Measurements from ENCODE around the gene MYO10. TPM values are rescaled to one million over a fixed set of nuclear protein-coding genes. Genes with fewer than 3 reads are reported as not detected.

Gene MYO10
- total RNA-seq, 1 experiment from 2014 or later: 71.9 TPM

GRCh38 chr5:16757146-16757545, 178.9 kb downstream of the MYO10 start:
- in situ Hi-C loops (cut with HindIII; ENCODE audit: low pct_unique_long_range_greater_than_20kb, low sequenced_read_pairs) (no loop called here), intact Hi-C loops (cut with micrococcal nuclease; ENCODE audit: unreplicated experiment) (no loop called here)
- ATAC-seq: no peak
- no peak for TF ChIP-seq REST (IDR thresholded peaks at IDR 0.05; ENCODE audit: insufficient read depth in 1 of 2, low read depth in 2 of 2, low read length in 1 of 2)
- ChIA-PET POLR2A (no interaction called here), CTCF (interaction anchor here (0.7 kb wide), 1 partner anchor 332 kb away, joined by 22 read pairs; no protein-coding TSS in a partner anchor)
- H3K4me3 ChIP-seq (ENCODE audit: low read depth in 2 of 2, low read length in 2 of 2): no peak overlapping the region
- H3K9me3 ChIP-seq (ENCODE audit: control insufficient read depth, insufficient read depth, low read depth, low read length): no peaks in the 10 kb centered on the region
- no peaks in the 10 kb centered on the region for H3K4me1 ChIP-seq (ENCODE audit: control insufficient read depth, insufficient read depth, low read length)
- no TSS peak for BruUV-seq (replicated peaks)
- H3K27me3 ChIP-seq (ENCODE audit: control insufficient read depth, insufficient read depth, low read length): no peaks in the 10 kb centered on the region
- no peak overlapping the region for H3K27ac ChIP-seq (ENCODE audit: low read length)
- peaks cover 22% of the 10 kb centered on the region for H3K36me3 ChIP-seq (ENCODE audit: control insufficient read depth, insufficient read depth, low read length)
- DNase-seq (ENCODE audit: low read depth, low spot score): no peak

DNA sequence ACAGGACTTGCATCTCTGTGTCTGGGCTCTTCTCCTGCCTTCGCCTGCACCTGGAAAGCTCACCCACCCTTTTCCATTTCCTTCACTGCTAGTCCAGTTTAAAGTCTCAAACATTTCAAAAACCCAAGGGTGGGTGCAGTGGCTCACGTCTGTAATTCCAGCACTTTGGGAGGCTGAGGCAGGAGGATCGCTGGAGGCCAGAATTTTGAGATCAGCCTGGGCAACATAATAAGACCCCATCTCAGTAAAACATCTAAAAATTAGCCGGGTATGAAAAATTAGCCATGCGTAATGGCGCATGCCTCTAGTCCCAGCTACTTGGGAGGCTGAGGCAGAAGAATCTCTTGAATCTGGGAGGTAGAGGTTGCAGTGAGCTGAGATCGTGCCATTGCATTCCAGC, 179.4 kb downstream of the MYO10 start:
- CTCF ChIA-PET: interaction anchor here (0.7 kb wide), 1 partner anchor 332 kb away, joined by 22 read pairs; no protein-coding TSS in a partner anchor
- H3K36me3 ChIP-seq (ENCODE audit: control insufficient read depth, insufficient read depth, low read length): peaks cover 17% of the 10 kb centered on the region
- ATAC-seq (no peak), DNase-seq (ENCODE audit: low read depth, low spot score) (no peak)
- H3K4me3 ChIP-seq (ENCODE audit: low read depth in 2 of 2, low read length in 2 of 2): no peak overlapping the region
- H3K9me3 ChIP-seq (ENCODE audit: control insufficient read depth, insufficient read depth, low read depth, low read length): no peaks in the 10 kb centered on the region
- no peaks in the 10 kb centered on the region for H3K27me3 ChIP-seq (ENCODE audit: control insufficient read depth, insufficient read depth, low read length)
- in situ Hi-C loops (cut with HindIII; ENCODE audit: low pct_unique_long_range_greater_than_20kb, low sequenced_read_pairs): no loop called here
- no peaks in the 10 kb centered on the region for H3K4me1 ChIP-seq (ENCODE audit: control insufficient read depth, insufficient read depth, low read length)
- intact Hi-C loops (cut with micrococcal nuclease; ENCODE audit: unreplicated experiment): no loop called here
- no peak overlapping the region for H3K27ac ChIP-seq (ENCODE audit: low read length)
- POLR2A ChIA-PET: no interaction called here
- no TSS peak for BruUV-seq (replicated peaks)
- TF ChIP-seq, protein P1, sequence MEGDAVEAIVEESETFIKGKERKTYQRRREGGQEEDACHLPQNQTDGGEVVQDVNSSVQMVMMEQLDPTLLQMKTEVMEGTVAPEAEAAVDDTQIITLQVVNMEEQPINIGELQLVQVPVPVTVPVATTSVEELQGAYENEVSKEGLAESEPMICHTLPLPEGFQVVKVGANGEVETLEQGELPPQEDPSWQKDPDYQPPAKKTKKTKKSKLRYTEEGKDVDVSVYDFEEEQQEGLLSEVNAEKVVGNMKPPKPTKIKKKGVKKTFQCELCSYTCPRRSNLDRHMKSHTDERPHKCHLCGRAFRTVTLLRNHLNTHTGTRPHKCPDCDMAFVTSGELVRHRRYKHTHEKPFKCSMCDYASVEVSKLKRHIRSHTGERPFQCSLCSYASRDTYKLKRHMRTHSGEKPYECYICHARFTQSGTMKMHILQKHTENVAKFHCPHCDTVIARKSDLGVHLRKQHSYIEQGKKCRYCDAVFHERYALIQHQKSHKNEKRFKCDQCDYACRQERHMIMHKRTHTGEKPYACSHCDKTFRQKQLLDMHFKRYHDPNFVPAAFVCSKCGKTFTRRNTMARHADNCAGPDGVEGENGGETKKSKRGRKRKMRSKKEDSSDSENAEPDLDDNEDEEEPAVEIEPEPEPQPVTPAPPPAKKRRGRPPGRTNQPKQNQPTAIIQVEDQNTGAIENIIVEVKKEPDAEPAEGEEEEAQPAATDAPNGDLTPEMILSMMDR (IDR thresholded peaks at IDR 0.05): no peak
- TF ChIP-seq POLR2AphosphoS5 (IDR thresholded peaks at IDR 0.05; ENCODE audit: low read depth, low read length) (no peak), TCF7L2 (IDR thresholded peaks at IDR 0.05; ENCODE audit: low read depth, low read length) (no peak), SIN3A (IDR thresholded peaks at IDR 0.05; ENCODE audit: borderline replicate concordance, insufficient read depth, low read depth, low read length) (no peak)

DNA sequence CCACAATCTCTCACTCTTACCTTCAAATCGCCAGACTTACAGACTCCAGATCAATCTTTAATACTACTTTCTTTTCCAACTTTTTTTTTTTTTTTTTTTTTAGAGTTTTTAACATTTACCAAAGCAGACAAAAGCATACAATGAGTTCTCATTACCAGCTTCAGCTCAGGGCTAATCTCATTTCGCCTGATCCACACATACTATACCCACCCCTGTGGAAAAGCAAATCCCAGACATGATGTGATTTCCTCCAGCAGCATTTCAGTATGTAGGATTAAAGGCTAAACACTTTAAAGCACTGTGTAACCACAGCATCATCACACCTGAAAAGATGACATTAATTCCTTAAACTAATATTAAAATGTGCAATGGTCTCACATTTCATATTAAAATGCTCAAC, 180.4 kb downstream of the MYO10 start:
- in situ Hi-C loops (cut with HindIII; ENCODE audit: low pct_unique_long_range_greater_than_20kb, low sequenced_read_pairs) (no loop called here), intact Hi-C loops (cut with micrococcal nuclease; ENCODE audit: unreplicated experiment) (no loop called here)
- no TSS peak for BruUV-seq (replicated peaks)
- H3K9me3 ChIP-seq (ENCODE audit: control insufficient read depth, insufficient read depth, low read depth, low read length): no peaks in the 10 kb centered on the region
- H3K27me3 ChIP-seq (ENCODE audit: control insufficient read depth, insufficient read depth, low read length): no peaks in the 10 kb centered on the region
- no peak for DNase-seq (ENCODE audit: low read depth, low spot score)
- peaks cover 17% of the 10 kb centered on the region for H3K36me3 ChIP-seq (ENCODE audit: control insufficient read depth, insufficient read depth, low read length)
- no peak for ATAC-seq
- TF ChIP-seq, protein P1 (IDR thresholded peaks at IDR 0.05): no peak
- TF ChIP-seq POLR2AphosphoS5 (IDR thresholded peaks at IDR 0.05; ENCODE audit: low read depth, low read length): no peak
- no peak for TF ChIP-seq TCF7L2 (IDR thresholded peaks at IDR 0.05; ENCODE audit: low read depth, low read length)
- TF ChIP-seq REST (IDR thresholded peaks at IDR 0.05; ENCODE audit: insufficient read depth in 1 of 2, low read depth in 2 of 2, low read length in 1 of 2): no peak
- no peak for TF ChIP-seq SIN3A (IDR thresholded peaks at IDR 0.05; ENCODE audit: borderline replicate concordance, insufficient read depth, low read depth, low read length)
- H3K4me1 ChIP-seq (ENCODE audit: control insufficient read depth, insufficient read depth, low read length): no peaks in the 10 kb centered on the region
- ChIA-PET CTCF (no interaction called here), POLR2A (no interaction called here)
- no peak overlapping the region for H3K4me3 ChIP-seq (ENCODE audit: low read depth in 2 of 2, low read length in 2 of 2)
- H3K27ac ChIP-seq (ENCODE audit: low read length): no peak overlapping the region

All from Panc1 (cell line).